ENCODE data around the gene MTF2.

DNA sequence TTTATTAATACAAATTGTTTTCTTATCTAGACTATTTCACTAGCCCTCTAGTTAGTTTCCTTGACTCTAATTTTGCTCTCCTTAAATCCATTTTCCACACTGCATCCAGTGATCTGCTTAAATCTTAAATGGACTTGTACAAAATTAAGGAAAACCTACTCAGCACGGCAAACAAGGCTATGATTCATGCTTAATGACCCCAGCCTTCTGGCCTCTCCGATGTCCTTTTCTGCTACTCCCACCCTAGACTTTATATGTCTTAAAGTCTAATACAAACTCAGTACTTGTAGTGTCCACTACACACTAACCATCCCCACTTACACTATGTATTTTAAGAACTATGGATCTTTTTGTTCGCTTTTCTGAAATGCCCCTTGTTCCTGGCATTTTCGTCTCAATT is 98.9 kb downstream of the MTF2 start:
- TF ChIP-seq, protein P1, sequence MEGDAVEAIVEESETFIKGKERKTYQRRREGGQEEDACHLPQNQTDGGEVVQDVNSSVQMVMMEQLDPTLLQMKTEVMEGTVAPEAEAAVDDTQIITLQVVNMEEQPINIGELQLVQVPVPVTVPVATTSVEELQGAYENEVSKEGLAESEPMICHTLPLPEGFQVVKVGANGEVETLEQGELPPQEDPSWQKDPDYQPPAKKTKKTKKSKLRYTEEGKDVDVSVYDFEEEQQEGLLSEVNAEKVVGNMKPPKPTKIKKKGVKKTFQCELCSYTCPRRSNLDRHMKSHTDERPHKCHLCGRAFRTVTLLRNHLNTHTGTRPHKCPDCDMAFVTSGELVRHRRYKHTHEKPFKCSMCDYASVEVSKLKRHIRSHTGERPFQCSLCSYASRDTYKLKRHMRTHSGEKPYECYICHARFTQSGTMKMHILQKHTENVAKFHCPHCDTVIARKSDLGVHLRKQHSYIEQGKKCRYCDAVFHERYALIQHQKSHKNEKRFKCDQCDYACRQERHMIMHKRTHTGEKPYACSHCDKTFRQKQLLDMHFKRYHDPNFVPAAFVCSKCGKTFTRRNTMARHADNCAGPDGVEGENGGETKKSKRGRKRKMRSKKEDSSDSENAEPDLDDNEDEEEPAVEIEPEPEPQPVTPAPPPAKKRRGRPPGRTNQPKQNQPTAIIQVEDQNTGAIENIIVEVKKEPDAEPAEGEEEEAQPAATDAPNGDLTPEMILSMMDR (IDR thresholded peaks at IDR 0.05; ENCODE audit: low read depth, low read length), result no peak
- TF ChIP-seq EZH2phosphoT487 (IDR thresholded peaks at IDR 0.05; ENCODE audit: low read depth), result no peak

Data from OCI-LY3 (cell line).